Measurements from ENCODE around the gene MN1.

MN1 gene

GRCh38 chr22:27800250-27801201 is 1.0 kb downstream of the MN1 start:
- no peak for DNase-seq (ENCODE audit: low read depth in 2 of 2)

GRCh38 chr22:27799827-27800249 is 1.7 kb downstream of the MN1 start:
- DNase-seq (ENCODE audit: low read depth in 2 of 2), result no peak

- DNase-seq (ENCODE audit: low read depth in 2 of 2), result no peak
Measured at GRCh38 chr22:27799015-27799826, 2.3 kb downstream of the MN1 start.

DNA sequence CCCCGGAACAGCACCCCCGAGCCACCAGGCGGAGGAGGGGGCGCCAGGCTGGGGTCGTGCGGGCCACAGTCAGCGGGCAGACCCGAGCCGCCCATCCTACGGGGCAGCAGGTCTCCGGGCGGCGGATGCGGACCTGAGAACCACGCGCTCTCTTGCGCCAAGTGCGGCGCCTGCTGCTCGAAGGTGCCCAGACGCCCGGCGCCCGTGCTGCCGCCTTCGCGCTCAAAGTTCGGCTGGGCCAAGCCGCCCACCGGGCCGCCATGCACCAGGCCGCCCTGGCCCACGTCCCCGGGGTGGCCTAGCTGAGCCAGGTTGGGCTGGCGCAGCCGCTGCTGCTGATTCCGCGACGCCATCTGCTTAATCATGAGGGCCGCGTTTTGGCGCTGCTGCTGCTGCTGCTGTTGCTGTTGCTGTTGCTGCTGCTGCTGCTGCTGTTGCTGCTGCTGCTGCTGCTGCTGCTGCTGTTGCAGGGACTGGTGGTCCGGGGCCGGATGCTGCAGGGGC is 3.0 kb downstream of the MN1 start:
- no peak for DNase-seq (ENCODE audit: low read depth in 2 of 2)

DNA sequence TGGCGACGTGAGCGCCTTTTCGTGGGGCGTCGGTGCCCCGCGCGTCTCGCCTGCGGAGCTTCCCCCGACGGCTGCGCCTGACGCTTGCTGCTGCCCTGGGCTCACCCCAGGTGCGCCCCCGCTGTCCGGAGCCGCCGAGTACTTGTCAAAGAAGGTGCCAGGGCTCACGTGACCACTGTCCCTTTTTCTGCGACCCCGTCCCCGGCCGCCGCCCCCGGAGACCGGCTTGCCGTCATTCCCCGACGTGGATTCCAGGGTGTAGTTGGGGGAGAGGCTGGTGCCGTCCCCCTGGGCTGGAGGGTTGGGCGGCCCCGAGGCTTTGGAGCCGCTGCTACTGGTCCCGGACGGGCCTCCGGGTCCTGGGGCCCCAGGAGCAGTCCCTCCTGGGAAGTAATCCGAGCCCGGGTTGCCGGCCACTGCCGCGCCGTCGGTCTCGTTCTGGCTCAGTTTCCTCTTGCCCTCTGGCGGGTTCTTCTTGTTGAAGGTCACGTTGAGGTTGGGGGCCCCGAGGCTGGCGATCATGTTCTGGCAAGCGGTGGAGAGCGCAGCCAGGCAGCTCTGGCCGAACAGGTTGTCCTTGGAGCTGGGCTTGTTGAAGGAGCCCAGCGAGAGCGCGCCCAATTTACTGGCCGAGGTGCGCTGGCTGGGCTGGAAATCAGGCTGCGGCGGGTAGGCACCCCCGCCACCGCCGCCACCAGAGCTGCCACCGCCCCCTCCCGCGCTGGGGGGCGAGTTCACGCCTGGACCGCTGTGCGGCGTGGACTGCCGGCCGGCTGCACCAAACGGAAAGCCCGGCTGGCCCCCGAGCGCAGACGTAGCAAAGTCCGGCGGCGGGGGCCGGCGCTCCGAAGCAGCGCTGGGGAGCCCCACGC is 3.8 kb downstream of the MN1 start:
- no peak for DNase-seq (ENCODE audit: low read depth in 2 of 2)

GRCh38 chr22:27796829-27797519 is 4.6 kb downstream of the MN1 start:
- DNase-seq (ENCODE audit: low read depth in 2 of 2), result no peak

DNA sequence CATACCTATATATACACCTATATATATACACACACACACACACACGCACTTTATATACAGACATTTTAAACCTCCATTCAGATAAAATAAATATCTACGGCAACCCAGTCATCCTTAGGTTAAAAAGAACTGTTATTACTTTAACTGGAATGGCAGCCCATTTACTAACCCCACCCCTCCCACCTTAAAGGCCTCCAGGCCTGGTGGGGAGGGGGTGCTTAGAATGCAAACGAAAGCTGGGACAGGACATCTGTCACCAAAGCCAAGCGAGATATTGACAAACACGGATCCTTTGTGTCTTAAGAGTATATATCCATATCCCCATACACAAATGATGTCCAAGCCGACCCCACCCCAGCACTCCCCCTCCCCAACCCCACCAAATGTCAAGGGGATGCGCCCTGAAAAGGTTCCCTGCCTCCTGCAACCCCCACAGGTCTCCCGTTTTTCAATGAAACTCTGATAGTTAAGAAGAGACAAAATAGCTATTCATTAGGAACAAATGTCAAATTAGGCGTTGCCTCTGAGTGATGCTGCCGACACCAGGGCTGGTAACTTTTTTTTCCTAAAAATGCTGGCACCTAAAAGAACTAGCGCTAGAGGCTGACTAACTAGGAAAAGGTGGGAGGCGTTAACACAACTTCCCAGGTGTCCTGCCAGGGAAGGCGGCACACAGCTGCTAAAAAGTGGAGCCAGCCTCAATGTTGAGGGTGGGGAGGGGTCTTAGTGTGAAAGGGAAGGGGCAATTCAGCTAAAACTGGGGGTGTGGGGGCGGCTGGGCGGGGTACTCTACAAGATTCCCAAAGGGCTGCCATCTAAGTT is 5.6 kb downstream of the MN1 start:
- no peak for DNase-seq (ENCODE audit: low read depth in 2 of 2)

- DNase-seq (ENCODE audit: low read depth in 2 of 2), result no peak
Measured at GRCh38 chr22:27795053-27795452, 6.5 kb downstream of the MN1 start.

DNA sequence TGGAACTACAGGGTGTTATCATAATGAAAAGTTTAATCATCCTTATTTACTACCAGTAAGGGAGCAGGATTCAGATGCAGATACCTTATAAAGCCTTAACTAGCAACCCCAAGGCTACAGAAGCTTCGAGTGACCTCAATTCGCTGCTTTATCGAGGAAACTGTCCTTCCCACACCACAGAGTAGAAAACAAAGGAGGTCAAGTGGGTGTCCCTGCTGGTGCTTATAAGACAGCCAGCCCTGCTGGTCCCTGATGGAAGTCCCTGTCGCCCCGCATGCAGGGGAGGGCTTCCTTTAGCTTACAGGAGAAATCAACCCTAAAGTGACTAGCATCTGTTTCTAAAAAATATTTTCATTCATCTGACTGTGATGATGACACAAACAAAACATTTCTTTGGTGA is 7.3 kb downstream of the MN1 start:
- DNase-seq (ENCODE audit: low read depth in 2 of 2), result no peak

DNA sequence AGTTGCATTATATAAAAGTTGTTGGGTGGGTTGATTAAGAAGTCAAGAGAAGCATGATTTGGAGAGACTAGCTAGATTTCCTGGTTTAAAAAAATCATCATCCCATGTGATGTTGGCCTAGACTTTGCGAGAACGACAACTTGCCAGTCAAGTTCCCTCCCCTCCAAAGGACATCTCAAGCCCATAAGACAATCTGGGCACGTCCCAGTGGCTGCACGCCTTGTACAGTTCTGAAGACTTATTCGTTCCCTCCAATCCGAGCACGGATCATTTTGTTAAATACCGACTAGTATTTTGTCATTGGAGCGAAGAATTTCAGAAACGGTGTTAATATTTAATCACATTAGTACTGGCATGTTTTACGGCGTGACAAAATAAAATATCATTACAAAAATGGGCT is 8.0 kb downstream of the MN1 start:
- DNase-seq (ENCODE audit: low read depth in 2 of 2), result no peak

DNA sequence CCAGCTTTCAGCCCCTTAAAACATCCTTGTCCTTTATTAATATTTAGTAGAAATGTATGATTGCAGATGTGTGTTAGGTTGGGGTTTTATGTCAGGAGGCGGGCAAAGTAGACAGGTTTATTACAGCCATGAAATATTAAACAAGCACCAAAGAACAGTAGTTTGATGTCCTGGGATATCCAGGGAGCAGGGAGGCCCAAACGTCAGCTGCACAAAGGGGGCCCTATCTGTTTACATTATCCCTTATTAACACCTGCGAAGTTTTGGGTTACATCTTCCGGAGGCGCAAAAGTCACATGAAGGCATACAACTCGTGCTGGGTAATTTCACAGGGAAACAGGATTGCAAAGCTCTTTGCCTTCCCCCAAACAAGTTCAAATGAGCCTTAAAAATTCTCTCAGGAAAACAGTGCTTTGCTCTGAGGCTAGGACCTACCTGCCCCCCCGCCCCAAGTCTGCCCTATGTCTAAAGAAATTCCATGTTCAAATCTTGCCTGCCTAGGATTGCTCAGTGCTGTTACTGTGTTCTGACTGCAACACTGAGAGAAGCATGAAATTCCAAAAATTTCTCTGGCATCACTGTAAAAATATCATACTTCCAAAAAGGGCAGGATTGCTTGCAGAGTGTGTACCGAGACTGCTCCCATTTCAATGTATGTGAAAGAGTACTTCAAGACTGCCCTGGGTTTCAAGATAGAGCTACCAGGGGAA is 8.9 kb downstream of the MN1 start:
- no peak for DNase-seq (ENCODE audit: low read depth in 2 of 2)

DNA sequence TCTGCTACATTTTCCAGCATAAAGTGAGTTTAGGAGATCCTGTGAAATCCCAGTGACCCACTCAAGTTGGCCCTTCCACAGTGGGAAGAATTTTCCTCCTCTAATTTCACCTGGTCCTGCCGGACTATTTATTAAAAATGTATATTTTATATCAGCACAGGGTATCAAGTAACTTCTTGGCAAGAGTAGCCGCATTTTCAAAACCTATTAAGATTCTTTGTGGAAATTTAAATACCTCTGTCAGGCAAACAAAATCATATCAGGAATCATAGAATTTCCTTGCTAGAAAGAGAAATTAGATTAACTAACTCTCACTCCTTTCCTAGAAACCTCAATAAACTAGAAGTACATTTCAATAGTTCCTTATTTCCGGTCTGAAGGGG is 9.7 kb downstream of the MN1 start:
- DNase-seq (ENCODE audit: low read depth in 2 of 2), result no peak

DNA sequence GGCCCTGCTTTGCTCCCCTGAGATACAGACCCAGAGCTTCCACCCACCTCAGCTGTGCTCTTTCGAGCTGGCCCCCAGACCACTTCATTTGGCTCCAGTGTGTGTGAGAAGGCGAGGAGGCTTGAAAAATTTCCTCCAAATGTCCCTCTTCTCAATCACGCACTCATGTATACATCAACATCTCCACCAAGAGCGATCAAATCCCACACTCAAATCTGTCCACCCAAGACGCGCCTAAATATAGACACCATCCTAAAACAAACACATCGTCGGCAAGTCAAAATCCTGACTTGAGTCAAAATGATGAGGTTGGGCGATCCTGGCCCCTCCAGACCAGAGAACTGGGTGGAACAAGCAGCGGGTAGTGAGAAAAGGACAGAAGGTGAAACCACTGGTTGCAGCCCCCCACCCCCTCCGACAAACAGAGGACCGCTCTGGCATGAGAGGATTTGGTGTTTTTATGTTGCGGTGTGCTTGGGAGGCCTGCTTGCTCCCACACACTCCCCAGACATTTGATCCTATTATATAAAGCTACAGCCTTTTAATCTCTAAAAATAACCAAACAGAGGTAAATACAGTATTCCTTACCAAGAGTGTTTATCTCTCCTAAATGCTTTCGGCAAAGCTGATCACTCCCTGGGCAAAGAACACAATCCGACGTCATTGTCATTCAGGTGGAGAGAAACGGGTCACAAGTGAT is 10.2 kb downstream of the MN1 start:
- no peak for DNase-seq (ENCODE audit: low read depth in 2 of 2)

- no peak for DNase-seq (ENCODE audit: low read depth in 2 of 2)
Measured at GRCh38 chr22:27790376-27791158, 11.0 kb downstream of the MN1 start.

- no peak for DNase-seq (ENCODE audit: low read depth in 2 of 2)
Measured at GRCh38 chr22:27788500-27789288, 12.9 kb downstream of the MN1 start.

DNA sequence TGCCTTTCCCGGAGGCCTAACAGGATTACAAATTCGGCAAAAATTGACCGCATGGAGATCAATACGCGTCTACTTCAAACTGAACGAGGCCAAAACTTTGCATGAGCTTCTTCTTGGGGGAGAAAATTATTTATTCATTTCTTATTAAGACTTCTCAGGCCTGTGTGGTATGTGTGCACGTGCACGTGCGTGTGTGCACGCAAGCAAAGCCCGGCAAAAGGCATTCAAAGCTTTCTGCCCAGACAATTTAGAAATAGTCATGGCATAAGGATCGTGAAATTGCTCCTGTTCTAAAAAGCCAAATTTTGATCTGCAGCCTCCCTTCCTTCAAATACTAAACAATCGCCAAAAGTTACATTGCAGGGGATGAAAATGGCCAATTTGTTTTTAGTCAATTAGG is 14.6 kb downstream of the MN1 start:
- no peak for DNase-seq (ENCODE audit: low read depth in 2 of 2)

GRCh38 chr22:27786291-27786932 is 15.1 kb downstream of the MN1 start:
- DNase-seq (ENCODE audit: low read depth in 2 of 2), result no peak
